Urothelium cell line (cell line): Measurements from ENCODE around the gene TAS1R1.
"Not testable (repeated sequence)": the region's sequence is repeated elsewhere in the genome, so short reads cannot be mapped to it uniquely, and the experiment has no call there.

Experiments used
- DNase-seq: peaks from one replicate; pipeline ENCODE4 v3.0.0; 2011; ENCODE audit warnings: low spot score, mixed read lengths
- FAIRE-seq: peaks from 2 replicates; lab custom pipeline; 2011; peaks lifted over from hg19 to GRCh38; lab: Jason Lieb, UNC

The TAS1R1 gene

DNA sequence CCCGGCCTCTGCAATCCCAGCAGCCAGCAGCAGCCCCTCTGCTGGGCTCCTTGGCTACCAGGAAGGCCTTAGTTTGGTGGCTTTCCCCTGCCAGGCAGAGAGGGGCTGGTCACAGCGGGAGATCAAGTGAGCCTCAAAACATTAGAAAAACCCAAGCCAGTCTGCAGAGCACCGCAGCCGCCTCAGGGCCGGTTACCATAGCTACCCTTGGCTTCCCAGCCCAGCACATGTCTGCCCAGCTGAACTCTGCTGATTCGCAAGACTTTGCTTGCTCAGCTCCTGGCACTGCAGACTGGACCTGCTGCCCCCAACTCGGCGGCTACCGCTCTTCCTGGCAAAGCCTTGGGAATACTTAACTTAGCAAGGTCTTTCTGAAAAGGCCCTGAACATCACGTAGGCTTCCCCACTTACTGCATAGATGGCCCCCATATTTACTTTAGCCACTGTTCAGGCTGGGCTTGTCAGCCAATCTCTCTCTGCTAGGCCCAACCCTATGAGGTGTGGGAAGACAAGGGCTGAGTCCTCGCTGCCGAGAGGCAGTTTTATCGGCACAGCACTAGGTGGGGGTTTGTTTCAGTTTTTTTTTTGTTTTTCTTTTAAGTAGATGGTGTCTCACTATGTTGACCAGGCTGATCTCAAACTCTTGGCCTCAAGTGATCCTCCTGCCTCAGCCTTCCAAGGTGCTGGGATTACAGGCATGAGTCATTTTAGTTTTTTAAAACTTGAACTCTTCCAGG, 35.0 kb upstream of the TAS1R1 start:
- DNase-seq (no peak), FAIRE-seq (no peak)

DNA sequence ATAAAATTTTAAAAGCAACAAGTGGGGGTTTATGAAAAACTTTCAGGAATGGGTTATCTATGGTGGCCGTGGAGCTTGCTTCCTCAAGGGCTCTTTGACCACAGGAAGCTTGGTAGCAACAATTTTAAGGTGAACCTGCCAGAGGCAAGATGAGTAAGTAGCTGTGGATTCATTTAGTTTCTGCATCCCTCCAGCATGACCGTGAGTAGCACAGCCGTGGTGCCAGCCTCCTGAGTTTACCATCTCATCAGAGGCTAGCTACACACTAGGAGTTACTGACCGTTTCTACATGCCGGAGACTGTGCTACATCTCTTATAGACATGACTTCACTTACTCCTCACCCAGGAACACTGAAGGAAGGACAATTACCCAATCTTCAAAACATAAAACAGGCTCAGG, 33.6 kb upstream of the TAS1R1 start:
- DNase-seq, result no peak
- FAIRE-seq, result no peak

DNA sequence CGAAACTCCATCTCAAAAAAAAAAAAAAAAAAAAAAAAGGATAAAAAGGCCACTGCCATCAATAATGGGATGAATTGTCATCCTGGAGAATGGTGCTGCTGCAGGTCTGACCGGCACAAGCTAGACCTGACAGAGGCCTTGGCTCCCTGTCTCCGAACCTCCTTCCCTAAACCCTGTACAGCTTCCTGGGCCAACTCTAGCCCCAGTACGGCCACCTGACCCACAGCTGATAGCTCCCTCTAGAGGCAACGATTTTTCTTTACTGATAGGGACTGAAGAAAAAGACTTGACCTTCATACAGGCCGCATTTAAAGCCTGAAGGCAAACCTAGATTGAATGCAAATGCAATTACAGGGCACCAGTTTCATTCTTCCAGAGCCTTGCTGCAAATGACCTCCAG, 31.5 kb upstream of the TAS1R1 start:
- no peak for FAIRE-seq
- DNase-seq, result peak; percentile 18

DNA sequence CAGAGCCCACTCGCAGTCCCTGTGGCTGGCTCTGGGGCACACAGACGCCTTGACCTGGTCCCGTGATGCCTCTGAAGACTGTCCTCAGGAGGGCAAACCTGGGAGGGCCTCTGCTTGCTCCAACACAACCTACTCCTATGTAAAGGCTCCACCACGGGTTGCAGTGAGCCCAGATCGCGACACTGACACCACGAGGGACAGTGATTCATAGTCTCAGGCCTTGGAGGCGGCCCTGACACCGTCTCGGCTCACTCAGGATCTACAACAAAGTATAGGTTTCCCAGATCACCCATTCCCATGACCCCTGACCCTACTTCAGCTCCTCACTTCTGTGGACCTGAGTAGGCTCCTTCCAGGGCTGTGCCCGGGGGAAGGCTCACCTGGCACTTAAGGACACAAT, 28.8 kb upstream of the TAS1R1 start:
- no peak for DNase-seq
- no peak for FAIRE-seq

DNA sequence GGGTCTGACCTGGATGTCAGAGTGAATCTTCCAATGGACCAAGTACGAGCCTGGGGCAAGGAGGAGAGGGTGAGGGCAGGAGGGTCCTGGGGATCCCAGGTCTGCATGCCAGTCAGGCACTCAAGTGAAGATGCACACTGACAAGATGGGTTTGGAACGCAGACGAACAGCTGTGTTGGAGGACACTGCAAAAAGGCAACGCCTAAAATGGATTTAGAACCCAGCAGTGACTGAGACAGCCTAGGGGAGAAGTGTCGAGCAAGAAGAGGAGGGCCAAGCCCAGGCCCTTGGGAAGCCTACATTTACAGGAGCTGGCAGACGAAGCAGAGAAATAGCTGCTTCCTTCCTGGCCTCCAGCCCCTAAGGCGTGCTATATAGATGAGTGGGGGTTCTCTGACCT, 26.6 kb upstream of the TAS1R1 start:
- DNase-seq, result no peak
- FAIRE-seq, result no peak

DNA sequence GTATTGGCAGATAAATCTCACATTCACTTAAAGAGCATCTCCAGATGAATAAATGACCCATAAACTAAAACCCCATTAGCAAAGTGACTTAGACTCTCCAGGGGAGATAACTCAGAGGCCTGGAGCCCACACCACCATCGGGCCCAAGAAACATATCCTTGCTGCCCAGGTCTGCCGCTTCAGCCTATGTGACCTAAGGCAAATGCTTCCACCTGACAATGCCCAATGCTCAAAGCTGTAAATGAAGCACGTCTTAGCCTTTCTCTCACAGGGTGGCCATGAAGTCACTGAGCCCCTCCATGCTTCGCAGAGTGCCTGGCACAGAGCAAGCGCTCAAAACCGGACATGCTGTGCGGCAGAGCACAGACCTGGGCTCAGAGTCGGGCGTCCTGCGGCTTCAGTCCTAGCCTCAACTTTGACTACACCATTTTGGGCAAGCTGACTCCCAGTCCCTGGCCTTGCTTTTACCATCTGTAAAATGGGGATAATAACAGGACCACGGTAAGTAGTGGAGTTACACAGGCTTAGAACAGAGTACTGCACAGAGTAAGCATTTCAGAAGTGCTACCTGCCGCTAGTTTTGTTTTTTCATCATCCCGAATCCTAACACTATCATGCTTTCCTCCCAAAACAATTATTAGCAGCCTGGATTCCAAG, 24.5 kb upstream of the TAS1R1 start:
- no peak for DNase-seq
- no peak for FAIRE-seq

DNA sequence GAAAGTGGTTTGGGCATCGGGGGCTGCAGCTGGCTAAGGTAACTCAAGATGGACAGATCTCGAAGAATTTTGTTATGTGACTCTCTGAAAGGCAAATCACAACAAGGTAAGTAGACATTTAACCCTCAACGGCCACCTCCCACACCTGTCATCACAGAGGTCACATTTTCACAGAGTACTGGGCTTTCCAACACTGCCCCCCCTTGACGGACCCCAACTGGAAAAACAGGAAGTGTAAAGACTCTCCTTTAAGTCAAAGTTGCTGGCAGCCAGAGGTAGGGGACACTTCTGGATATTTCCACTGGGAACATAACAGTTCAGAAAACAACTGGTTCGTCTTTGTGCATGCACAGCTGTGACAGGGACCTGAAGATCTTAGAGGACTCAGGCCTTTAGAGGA, 23.1 kb upstream of the TAS1R1 start:
- FAIRE-seq, result no peak

DNA sequence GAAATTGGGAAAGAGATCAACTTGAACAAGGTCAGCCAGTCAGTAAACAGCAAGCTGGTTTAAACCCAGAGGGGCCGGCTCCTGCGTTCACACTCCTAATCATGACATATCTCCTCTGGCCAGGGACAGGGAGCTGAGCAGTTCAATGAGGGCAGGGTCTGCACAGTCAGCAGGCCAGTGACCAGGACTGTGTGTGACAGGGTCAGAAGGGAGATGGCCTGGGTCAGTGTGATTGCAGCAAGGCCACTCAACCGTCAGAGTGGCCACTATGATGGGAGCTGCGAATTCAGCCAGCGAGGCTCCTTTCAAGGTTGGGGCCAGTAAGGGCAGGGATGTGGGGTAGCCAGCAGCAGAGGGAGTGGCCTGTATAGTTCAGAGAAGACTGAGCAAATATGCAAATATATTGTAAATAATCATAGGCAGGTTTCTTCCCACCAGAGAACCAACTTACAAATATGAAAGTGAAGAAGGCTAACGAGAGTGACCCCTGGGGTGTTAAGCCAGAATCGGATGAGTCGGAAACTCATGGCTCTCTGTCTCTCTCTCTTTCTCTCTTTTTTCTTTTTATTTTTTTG, 20.8 kb upstream of the TAS1R1 start:
- DNase-seq, result no peak
- no peak for FAIRE-seq

More for the DNA sequence above, 23.1 kb upstream of the TAS1R1 start:
- DNase-seq, result no peak

DNA sequence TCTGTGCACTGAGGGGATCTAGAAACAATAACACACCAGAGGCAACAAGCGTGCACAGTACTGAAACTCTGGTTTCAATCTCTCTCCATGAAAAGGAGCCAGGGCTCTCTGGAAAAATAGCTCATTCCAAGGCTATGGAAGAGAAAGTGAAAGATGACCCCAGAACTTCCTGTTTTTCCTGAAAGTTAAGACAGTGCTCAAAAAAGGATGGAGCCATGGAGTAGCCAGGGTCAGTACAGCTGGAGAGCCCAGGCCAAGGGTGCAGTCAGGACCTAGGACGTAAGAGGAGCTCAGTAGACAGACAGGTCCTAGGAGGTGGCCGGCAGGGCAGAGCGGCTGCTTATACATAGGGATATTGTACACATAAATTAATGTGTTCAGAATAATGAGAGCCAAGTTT, 19.9 kb upstream of the TAS1R1 start:
- FAIRE-seq, result no peak
- no peak for DNase-seq

DNA sequence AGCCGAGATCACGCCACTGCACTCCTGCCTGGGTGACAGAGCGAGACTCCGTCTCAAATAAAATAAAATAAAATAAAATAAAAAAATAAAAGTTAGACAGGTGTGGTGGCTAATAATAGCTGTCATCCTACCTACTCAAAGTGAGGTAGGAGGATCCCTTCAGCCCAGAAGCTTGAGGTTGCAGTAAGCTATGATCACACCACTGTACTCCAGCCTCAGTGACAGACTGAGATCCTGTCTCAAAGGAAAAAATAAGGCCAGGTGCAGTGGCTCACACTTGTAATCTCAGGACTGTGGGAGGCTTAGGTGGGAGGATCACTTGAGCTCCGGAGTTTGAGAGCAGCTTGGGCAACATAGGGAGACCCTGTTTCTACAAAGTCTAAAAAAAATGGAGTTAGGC, 18.8 kb upstream of the TAS1R1 start:
- no peak for FAIRE-seq
- no peak for DNase-seq

DNA sequence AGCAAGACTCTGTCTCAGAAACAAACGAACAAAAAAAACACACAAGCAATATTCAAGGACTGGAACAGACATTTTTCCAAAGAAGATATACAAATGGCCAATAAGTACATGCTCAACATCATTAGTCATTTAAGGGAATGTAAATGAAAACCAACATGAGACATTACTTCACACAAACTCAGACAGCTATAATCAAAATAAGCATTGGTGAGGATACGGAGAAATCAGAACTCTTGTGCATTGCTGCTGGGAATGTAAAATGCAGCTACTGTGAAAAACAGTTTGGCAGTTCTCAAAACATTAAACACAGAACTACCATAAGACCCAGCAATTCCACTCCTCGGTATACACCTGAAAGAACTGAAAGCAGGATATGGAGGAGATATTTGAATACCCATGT, 16.2 kb upstream of the TAS1R1 start:
- FAIRE-seq (no peak), DNase-seq (no peak)

DNA sequence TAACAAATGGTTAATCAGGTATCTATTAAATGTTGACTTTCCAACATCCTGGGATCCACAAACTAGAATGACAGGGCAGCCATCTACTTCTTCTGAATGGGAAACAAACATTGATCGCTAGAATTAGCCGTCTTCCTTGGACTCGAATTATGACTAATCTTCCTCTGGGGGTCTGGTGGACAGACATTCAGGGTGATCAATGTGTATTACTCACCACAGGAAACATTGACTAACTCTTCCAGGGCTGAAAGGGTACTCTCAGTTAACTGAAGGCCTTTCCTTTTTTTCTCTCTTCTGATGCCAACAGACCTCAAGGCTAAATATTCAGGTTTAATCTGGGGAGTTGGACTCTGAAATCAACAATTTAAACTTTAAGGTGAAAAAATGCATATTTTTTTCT, 10.3 kb upstream of the TAS1R1 start:
- no peak for DNase-seq
- FAIRE-seq, result no peak

DNA sequence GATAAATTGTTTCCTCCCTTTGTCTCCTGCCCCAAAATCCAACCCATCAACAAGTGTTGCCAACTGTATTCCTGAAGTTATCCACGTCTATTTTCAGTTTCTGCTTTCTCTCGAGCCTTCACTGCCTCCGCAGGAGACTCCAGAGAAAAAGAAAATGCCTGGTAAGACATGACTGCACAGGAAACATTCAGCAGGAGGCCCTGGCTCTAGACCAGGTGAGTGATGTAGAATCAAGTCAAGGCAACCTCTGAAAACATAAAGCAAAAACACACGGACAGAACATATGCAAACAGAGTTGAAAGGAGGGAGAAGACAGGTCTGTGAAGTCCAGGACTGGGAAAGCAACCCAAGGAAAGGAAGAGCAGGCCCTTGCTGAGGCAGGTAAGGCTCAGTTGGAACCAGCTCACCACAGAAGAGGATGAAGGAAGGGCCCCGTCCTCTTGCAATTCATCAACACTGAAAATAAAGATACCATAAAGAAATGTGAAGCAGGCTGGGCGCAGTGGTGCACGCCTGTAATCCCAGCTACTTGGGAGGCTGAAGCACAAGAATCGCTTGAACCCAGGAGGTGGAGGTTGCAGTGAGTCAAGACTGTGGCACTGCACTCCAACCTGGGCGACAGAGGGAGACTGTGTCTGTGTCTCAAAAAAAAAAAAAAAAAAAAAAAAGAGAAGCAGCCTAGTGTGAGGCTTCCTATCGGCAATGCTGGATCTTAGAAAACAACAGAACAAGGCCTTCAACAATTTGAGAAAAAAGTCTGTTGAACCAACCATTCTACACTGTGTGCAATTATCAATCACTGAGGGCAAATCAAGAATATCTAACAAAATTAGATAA, 9.6 kb upstream of the TAS1R1 start:
- DNase-seq, result no peak
- no peak for FAIRE-seq

DNA sequence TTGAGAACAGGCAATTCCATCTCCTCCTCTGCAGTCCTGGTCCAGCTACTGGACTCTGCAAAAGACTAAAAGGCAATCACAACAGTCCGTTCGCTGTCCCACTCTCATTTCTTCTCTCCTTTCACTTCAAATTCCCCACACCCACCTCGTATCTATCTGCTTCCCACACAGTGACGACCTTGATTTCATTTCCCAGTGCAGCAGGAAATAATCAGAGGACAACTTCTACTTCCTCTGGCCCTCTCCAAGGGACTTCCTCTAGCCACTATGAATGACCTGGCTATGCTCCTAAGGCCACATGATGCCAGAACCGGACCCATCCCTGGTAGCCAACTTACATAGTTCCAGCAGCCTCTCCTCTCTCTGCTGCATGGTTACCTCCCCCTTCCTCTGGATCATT, 8.8 kb upstream of the TAS1R1 start:
- FAIRE-seq, result no peak

DNA sequence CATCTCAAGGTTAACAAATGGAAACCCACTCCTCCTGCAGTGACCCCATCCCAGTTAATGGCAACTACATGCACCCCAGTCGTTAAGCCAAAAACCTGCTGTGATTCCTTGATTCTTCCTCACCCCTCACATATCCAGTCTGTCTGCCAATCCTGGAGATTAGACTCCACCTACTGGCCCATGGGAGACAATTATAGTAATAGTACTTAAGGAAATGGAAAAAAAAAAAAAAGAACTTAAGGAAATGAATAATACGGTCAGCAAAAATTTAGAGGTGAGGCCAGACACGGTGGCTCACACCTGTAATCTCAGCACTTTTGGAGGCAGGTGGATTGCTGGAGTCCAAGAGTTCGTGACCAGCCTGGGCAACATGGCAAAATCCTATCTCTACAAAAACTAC, 7.8 kb upstream of the TAS1R1 start:
- FAIRE-seq (no peak), DNase-seq (no peak)

More for the DNA sequence above, 8.8 kb upstream of the TAS1R1 start:
- DNase-seq, result no peak

DNA sequence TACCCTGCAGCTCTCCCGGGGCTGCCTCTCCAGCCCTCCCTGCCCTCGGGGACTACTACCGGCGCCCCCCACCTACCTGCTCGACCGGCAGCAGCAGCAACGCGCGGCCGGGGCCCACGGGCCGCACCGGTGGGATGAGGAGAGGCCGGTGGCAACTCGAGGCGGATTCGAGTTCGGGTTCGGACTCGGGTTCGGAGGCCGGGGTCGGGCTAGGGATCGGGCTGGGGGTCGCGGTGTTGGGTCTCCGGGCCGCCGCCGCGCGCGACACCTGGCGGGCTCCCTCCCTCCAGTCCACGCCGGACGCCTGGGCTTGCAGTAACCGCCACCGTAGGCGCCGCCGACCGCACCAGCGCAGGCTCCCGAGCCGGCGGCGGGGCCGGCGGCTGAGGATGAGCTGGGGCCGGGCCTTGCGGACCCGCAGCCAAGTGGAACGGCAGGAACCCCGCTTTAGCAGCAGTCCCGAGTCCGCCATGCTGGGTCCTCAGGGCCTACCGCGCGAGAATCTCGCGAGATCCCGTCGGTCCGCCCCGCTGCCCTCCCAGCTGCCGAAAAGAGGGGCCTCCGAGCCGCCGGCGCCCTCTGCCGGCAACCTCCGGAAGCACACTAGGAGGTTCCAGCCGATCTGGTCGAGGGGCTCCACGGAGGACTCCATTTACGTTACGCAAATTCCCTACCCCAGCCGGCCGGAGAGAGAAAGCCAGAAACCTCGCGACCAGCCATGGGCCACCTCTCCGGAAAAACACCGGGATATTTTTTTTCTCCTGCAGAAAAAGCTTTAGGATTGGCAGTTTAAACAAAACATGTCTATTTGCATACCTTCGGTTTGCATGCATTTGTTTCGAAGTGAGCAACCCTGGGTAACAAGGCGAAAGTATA, 838 bp upstream of the TAS1R1 start, which contains the start of gene NOL9:
NOL9 (minus strand) TSS at position 483 of the 876 bp plus-strand sequence; CDS start at position 472, 11 bp downstream.
- no peak for FAIRE-seq

DNA sequence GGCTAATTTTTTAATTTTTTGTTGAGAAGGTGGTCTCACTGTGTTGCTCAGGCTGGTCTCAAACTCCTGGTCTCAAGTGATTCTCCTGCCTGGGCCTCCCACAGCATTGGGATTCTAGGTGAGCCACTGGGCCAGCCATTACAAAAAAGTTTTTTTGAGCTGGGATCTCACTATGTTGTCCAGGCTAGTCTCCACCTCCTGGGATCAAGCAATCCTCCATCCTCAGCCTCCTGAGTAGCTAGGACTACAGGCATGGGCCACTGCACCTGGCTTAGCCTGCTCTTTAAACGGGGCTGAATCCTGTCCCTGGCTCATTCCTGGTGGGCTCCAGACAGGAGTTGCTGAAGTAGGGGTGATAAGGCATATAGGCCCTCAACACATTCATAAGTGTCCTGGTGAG, 2.5 kb downstream of the TAS1R1 start:
- DNase-seq (no peak), FAIRE-seq (no peak)

More for the DNA sequence above, 838 bp upstream of the TAS1R1 start, which contains the start of gene NOL9:
- DNase-seq, result peak; percentile 93

DNA sequence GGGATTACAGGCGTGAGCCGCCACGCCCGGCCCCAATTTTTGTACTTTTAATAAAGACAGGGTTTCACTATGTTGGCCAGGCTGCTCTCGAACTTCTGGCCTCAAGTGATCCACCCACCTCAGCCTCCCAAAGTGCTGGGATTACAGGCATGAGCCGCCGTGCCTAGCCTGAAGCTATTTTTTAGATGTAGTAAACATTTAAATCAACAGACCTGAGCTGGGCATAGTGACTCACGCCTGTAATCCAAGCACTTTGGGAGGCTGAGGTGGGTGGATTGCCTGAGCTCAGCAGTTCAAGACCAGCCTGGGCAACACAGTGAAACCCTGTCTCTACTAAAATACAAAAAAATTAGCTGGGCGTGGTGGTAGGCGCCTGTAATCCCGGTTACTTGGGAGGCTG, 4.1 kb downstream of the TAS1R1 start:
- FAIRE-seq, DNase-seq: not testable (repeated sequence)

DNA sequence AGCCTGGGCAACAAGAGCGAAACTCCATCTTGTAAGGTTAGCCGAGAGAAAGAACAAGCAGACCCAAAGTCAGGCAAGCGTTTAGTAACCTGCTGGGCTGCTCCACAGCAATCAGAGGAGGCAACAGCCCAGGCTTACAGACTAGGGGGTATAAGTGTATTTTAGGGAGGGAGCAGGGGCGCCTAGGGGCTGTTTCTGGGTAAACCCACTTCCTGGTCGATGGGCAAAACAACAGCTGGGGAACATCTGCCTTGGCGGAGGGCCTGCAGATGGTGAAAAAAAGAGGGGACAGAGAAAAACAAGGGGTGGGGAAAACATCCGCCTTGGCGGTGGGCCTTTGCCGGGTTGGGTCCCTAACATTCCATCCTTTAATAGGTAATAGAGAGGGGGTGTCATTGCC, 5.2 kb downstream of the TAS1R1 start:
- DNase-seq (no peak), FAIRE-seq (no peak)

DNA sequence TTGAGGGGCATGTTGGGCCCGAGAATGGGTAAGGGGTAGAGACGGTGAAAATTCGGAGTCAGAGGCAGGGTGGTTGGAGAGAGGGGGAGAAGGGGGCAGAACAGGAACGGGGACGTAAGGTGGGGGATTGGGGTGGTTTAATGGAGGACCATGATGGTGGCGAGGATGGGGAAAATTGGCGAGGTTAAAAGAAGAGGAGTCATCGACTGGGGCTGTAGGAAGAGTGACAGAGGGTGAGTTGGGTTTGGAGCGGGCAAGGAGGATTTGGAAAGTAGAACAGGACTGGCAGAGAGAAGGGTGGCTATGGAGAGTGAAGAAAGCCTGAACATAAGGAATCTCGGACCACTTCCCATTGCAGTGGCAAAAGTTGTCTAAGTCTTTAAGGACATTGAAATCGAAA, 13.9 kb downstream of the TAS1R1 start:
- DNase-seq, result no peak
- no peak for FAIRE-seq
